PC-3 (cell line): Measurements from ENCODE around the gene PTPRA.

Source experiments
- CTCF ChIP-seq: fragments of 300-600 bp; sonication (generic); conservative IDR thresholded peaks from 2 replicates; pipeline ENCODE4 v1.5.1; 2017; ENCODE audit warnings: antibody characterized with exemption, low read depth, mild to moderate bottlenecking, low read length
- EZH2 ChIP-seq: fragments of 300-600 bp; sonication (generic); IDR thresholded peaks from one replicate; pipeline ENCODE4 v1.6.1; 2017; ENCODE audit warnings: antibody characterized with exemption, mild to moderate bottlenecking, low read length; ENCODE audit not compliant: unreplicated experiment

GRCh38 chr20:2871661-2872458 lies 1.4 kb upstream of the PTPRA start:
- TF ChIP-seq CTCF: no peak
- TF ChIP-seq EZH2: no peak
